Sigmoid colon (tissue), 7 donors: Measurements from ENCODE around the gene ZYG11B. TPM values are rescaled to one million over a fixed set of nuclear protein-coding genes. Genes with fewer than 3 reads are reported as not detected.
"Not testable (repeated sequence)": the region's sequence is repeated elsewhere in the genome, so short reads cannot be mapped to it uniquely, and the experiment has no call there.

Experiments used
- DNase-seq: peaks from one replicate; pipeline ENCODE4 v3.0.0-alpha.2; 2019
- H3K27ac ChIP-seq, 4 donors: fragments of 200-600 bp; sonication (generic); one replicate each; pipeline ENCODE4 v1.5.1; 2016 to 2019; ENCODE audit warnings: mild to moderate bottlenecking in 1 of 4
- H3K27me3 ChIP-seq, 3 donors: fragments of 200-600 bp; sonication (generic); one replicate each; pipeline ENCODE4 v1.5.1; 2019; ENCODE audit warnings: mild to moderate bottlenecking in 1 of 3
- H3K36me3 ChIP-seq, 4 donors: fragments of 200-600 bp; sonication (generic); one replicate each; pipeline ENCODE4 v1.5.1; 2016 to 2019
- H3K4me1 ChIP-seq, 4 donors: fragments of 200-600 bp; sonication (generic); one replicate each; pipeline ENCODE4 v1.5.1; 2017 to 2019
- H3K4me3 ChIP-seq, 4 donors: fragments of 200-600 bp; sonication (generic); one replicate each; pipeline ENCODE4 v1.5.1; 2017 to 2019; ENCODE audit warnings: mild to moderate bottlenecking in 2 of 4, moderate library complexity in 1 of 4
- H3K9me3 ChIP-seq, 4 donors: fragments of 200-600 bp in 3 of 4; sonication (generic) in 3 of 4; one replicate each; pipeline versions ENCODE4 v1.5.1 to v1.6.1; 2013 to 2019
- EP300 ChIP-seq, 4 donors: sonication (generic); formaldehyde crosslinking; IDR thresholded peaks; one replicate each; pipeline ENCODE4 v1.6.1; 2017; ENCODE audit warnings: antibody characterized with exemption in 4 of 4
- POLR2A ChIP-seq, 2 donors: fragments of 450-650 bp; IDR thresholded peaks; one replicate each; pipeline ENCODE4 v1.6.1; 2016; ENCODE audit warnings: antibody characterized with exemption in 2 of 2, mild to moderate bottlenecking in 2 of 2, moderate library complexity in 2 of 2
- POLR2AphosphoS5 ChIP-seq, 4 donors: sonication (generic); formaldehyde crosslinking; IDR thresholded peaks; one replicate each; pipeline ENCODE4 v1.6.1; 2017; ENCODE audit warnings: antibody characterized with exemption in 4 of 4
- WGBS, 2 donors: extraction: QIAGEN DNeasy Blood & Tissue Kit; methylation state at CpG; one replicate each; pipeline ENCODE4 v1.1.7; 2013; 5-methylcytosine and 5-hydroxymethylcytosine counted together
- intact Hi-C: fragments of 100-400 bp; cut with DNase I; formaldehyde crosslinking; loops from one replicate; pipeline ENCODE4 v1.15.1; 2023
- polyA plus RNA-seq, 3 donors: library from polyadenylated mRNA; stranded (reverse); fragments of 200-250 nt; gene quantifications; one replicate each; pipeline ENCODE4 v1.2.3, GENCODE V29; 2013
- total RNA-seq, 4 donors: library from RNA; depleted of rRNA; stranded (reverse); fragments of >200 nt; gene quantifications; one replicate each; pipeline ENCODE4 v1.1.0, GENCODE V29; 2016
- TF ChIP-seq, protein P1 (sequence below), 4 experiments: fragments of 450-650 bp in 3 of 4; fragments of 200-600 bp in 1 of 4; IDR thresholded peaks; one replicate each; pipeline ENCODE4 v1.5.1; 2016 to 2019; ENCODE audit warnings: antibody characterized with exemption in 4 of 4, mild to moderate bottlenecking in 3 of 4, moderate library complexity in 2 of 4
- donor health status: healthy with polysubstance abuse.
- donor health status: Bipolar disorder and iron deficiency.
- donor health status: healthy.

Gene ZYG11B
- total and polyA plus RNA-seq, 7 donors: 4.2 to 78.1 (median 55.0) TPM

DNA sequence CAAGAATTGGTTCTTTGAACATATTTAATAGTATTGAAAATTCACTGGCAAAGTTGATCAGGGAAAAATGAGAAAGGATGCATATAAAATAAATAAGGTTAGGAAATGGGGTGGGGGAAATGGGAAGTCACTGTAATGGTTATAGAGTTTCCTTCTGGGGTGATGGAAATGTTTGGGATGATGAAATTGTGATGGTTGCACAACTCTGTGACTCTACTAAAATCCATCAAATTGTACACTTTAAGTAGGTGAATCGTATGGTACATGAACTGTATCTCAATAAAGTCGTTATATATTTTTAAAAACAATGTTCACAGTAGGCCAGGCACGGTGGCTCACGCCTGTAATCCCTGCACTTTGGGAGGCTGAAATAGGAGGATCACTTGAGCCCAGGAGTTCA lies 59.9 kb downstream of the ZYG11B start:
- WGBS, 2 donors: 97 to 98% methylated on average over 4 of the region's 4 CpGs
- no peaks in the 10 kb centered on the region for H3K27me3 ChIP-seq
- no peaks in the 10 kb centered on the region for H3K9me3 ChIP-seq
- intact Hi-C loops: no loop called here
- H3K36me3 ChIP-seq: peaks cover 14 to 86% (median 27%) of the 10 kb centered on the region in 4 donors
- H3K27ac ChIP-seq: no peak overlapping the region
- no peaks in the 10 kb centered on the region for H3K4me1 ChIP-seq
- no peak overlapping the region for H3K4me3 ChIP-seq
- TF ChIP-seq EP300 (IDR thresholded peaks at IDR 0.05) (no peak), POLR2AphosphoS5 (IDR thresholded peaks at IDR 0.05) (no peak), POLR2A (IDR thresholded peaks at IDR 0.05) (no peak)
- TF ChIP-seq, protein P1, sequence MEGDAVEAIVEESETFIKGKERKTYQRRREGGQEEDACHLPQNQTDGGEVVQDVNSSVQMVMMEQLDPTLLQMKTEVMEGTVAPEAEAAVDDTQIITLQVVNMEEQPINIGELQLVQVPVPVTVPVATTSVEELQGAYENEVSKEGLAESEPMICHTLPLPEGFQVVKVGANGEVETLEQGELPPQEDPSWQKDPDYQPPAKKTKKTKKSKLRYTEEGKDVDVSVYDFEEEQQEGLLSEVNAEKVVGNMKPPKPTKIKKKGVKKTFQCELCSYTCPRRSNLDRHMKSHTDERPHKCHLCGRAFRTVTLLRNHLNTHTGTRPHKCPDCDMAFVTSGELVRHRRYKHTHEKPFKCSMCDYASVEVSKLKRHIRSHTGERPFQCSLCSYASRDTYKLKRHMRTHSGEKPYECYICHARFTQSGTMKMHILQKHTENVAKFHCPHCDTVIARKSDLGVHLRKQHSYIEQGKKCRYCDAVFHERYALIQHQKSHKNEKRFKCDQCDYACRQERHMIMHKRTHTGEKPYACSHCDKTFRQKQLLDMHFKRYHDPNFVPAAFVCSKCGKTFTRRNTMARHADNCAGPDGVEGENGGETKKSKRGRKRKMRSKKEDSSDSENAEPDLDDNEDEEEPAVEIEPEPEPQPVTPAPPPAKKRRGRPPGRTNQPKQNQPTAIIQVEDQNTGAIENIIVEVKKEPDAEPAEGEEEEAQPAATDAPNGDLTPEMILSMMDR (IDR thresholded peaks at IDR 0.05): no peak
- no peak for DNase-seq

DNA sequence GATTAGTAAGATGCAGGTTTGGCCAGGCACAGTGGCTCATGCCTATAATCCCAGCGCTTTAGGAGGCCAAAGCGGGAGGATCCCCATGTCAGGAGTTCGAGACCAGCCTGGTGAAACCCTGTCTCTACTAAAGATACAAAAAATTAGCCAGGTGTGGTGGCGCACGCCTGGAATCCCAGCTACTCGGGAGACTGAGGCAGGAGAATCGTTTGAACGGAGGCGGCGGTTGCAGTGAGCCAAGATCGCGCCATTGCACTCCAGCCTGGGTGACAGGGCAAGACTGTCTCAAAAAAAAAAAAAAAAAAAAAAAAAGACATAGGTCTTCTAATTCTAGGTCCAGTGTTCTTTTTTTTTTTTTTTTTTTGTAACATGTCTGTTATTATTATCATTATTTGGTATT lies 64.2 kb downstream of the ZYG11B start:
- H3K4me3 ChIP-seq, H3K4me1 ChIP-seq, H3K27ac ChIP-seq, H3K27me3 ChIP-seq, DNase-seq, H3K9me3 ChIP-seq, intact Hi-C loops: not testable (repeated sequence)
- H3K36me3 ChIP-seq: peaks cover 6 to 78% (median 16%) of the 10 kb centered on the region in 4 donors
- 98% methylated on average over 12 of the region's 12 CpGs for WGBS, 2 donors

DNA sequence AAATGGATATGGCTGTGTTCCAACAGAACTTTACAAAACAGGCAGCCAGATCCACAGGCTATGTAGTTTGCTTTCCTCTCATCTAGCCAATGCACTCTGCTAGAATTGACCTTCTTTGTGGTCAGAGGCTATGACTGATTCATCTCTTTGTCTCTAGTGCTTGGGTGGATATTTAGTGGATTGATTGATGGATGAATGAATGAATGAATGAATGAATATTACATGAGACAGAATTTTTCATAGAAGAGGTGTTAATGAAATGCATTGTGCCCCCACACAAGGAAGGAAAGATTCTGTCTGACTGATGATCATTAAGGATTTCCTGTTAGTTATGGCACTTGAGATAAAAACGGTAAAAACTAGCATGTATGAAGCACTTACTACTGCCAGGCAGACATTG lies 65.8 kb downstream of the ZYG11B start:
- 67 to 77% methylated on average over 1 of the region's 1 CpG for whole genome bisulfite sequencing, 2 donors
- no peaks in the 10 kb centered on the region for H3K27me3 ChIP-seq
- intact Hi-C loops: no loop called here
- peaks cover 0 to 71% (median 6%) of the 10 kb centered on the region in 4 donors for H3K36me3 ChIP-seq
- H3K9me3 ChIP-seq: no peaks in the 10 kb centered on the region
- no peak for DNase-seq
- no peaks in the 10 kb centered on the region for H3K4me1 ChIP-seq
- H3K27ac ChIP-seq: no peak overlapping the region
- no peak overlapping the region for H3K4me3 ChIP-seq
- TF ChIP-seq POLR2A (IDR thresholded peaks at IDR 0.05): no peak
- TF ChIP-seq EP300 (IDR thresholded peaks at IDR 0.05): no peak
- no peak for TF ChIP-seq POLR2AphosphoS5 (IDR thresholded peaks at IDR 0.05)
- TF ChIP-seq, protein P1 (IDR thresholded peaks at IDR 0.05): no peak

DNA sequence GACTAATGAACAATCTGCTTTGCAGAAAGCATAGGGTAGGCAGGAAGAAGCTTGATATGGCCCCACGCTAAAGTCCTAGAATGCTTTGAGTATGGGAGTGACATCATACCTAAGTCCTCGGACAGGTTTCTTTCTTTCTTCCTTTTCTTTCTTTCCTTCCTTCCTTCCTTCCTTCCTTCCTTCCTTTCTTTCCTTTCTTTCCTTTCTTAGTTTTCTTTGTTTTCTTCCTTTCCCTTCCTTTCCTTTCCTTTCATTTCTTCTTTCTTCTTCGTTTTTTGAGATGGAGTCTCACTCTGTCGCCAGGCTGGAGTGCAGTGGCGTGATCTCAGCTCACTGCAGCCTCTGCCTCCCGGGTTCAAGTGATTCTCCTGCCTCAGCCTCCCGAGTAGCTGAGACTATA lies 67.5 kb downstream of the ZYG11B start:
- H3K4me1 ChIP-seq, intact Hi-C loops, H3K27ac ChIP-seq, H3K4me3 ChIP-seq, H3K9me3 ChIP-seq, DNase-seq, H3K27me3 ChIP-seq: not testable (repeated sequence)
- peaks cover 0 to 68% (median 16%) of the 10 kb centered on the region in 4 donors for H3K36me3 ChIP-seq
- 81 to 95% methylated on average over 7 of the region's 7 CpGs for WGBS, 2 donors

DNA sequence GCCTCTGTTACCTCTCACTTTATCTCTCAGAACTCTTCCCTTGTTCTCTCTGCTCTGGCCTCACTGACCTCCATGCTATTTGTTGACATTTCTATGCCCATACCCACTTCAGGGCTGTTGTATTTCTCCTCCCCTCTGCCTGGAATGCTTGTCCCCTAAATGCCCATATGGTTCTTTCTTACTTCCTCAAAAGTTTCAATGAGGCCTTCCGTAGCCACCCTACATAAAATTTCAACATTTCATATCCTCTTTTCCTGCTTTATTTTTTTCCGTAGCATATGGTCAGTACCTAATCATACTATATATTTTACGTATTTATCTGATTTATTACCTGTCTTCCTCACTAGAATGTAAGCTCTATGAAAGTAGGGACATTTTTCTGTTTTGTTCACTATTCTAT lies 69.2 kb downstream of the ZYG11B start:
- Histone ChIP-seq H3K4me3 (no peak overlapping the region), H3K4me1 (no peaks in the 10 kb centered on the region), H3K27me3 (no peaks in the 10 kb centered on the region), H3K27ac (no peak overlapping the region), H3K36me3 (peaks cover 0 to 63% (median 16%) of the 10 kb centered on the region in 4 donors), H3K9me3 (no peaks in the 10 kb centered on the region)
- TF ChIP-seq POLR2AphosphoS5 (IDR thresholded peaks at IDR 0.05): no peak
- TF ChIP-seq, protein P1 (IDR thresholded peaks at IDR 0.05): no peak
- TF ChIP-seq EP300 (IDR thresholded peaks at IDR 0.05): no peak
- no peak for TF ChIP-seq POLR2A (IDR thresholded peaks at IDR 0.05)
- WGBS, 2 donors: 89 to 93% methylated on average over 3 of the region's 3 CpGs
- no peak for DNase-seq
- intact Hi-C loops: no loop called here

DNA sequence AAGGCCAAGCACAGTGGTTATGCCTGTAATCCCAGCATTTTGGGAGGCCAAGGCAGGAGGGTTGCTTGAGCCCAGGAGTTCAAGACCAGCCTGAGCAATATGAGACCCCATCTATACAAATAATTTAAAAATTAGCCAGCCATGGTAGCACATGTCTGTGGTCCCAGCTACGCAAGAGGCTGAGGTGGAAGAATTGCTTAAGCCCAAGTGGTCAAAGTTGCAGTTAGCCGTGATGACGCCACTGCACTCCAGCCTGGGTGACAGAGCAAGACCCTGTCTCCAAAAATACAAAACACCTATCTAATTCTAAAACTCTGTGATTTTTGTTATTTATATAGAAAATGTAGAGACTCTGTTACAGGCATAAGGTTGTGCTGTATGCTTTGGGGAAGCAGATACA lies 72.1 kb downstream of the ZYG11B start:
- Histone ChIP-seq H3K36me3 (peaks cover 0 to 64% (median 23%) of the 10 kb centered on the region in 4 donors), H3K4me3 (no peak overlapping the region), H3K4me1 (no peaks in the 10 kb centered on the region), H3K27ac (no peak overlapping the region), H3K27me3 (no peaks in the 10 kb centered on the region), H3K9me3 (no peaks in the 10 kb centered on the region)
- WGBS, 2 donors: 92 to 95% methylated on average over 3 of the region's 3 CpGs
- DNase-seq: no peak
- no peak for TF ChIP-seq EP300 (IDR thresholded peaks at IDR 0.05)
- no peak for TF ChIP-seq POLR2A (IDR thresholded peaks at IDR 0.05)
- no peak for TF ChIP-seq POLR2AphosphoS5 (IDR thresholded peaks at IDR 0.05)
- TF ChIP-seq, protein P1 (IDR thresholded peaks at IDR 0.05): no peak
- intact Hi-C loops: no loop called here
